H7 (cell line): ENCODE data around the gene CIT. TPM values are rescaled to one million over a fixed set of nuclear protein-coding genes. Genes with fewer than 3 reads are reported as not detected.

Experiments used
- DNase-seq: peaks from one replicate; pipeline ENCODE4 v3.0.0; 2012
- H3K27me3 ChIP-seq: 2 replicates; pipeline ENCODE4 v1.6.0; 2011; ENCODE audit warnings: mild to moderate bottlenecking, low read length; ENCODE audit not compliant: control insufficient read depth, insufficient read depth
- H3K36me3 ChIP-seq: replicated peaks from 2 replicates; pipeline ENCODE4 v1.5.1; 2011; ENCODE audit warnings: low read length; ENCODE audit not compliant: control insufficient read depth, insufficient read depth
- H3K4me3 ChIP-seq: 2 replicates; pipeline ENCODE4 v1.5.1; 2011; ENCODE audit warnings: low read depth, mild to moderate bottlenecking, control low read depth, low read length, moderate library complexity; ENCODE audit not compliant: insufficient read depth
- total RNA-seq: library from RNA; depleted of rRNA; stranded (reverse); fragments of >200 nt; shearing (Covaris generic); gene quantifications from 2 replicates; pipeline ENCODE4 v1.2.3, GENCODE V29; 2014

The CIT gene
- total RNA-seq, 1 experiment from 2014 or later, result 23.8 TPM

DNA sequence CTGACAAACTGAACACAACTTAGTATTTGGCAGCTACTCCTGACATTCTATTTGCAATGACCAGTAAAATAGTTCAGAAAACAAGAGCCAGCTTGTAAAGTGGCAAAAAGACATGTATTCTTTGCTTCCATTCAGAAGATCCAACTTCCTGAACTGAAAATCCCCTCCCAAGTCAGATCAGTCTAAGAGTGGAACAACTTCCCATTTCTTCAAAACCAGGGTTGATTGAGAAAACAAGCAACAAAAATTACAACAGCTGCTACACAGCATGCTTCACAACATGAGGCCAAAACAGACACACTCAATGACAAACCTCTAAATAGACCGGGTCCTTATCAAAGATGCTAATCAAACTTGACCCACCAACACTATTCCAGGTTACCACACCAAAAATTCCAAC is 40.3 kb downstream of the CIT start:
- Histone ChIP-seq H3K36me3 (peaks cover 8% of the 10 kb centered on the region), H3K4me3 (no peak overlapping the region), H3K27me3 (no peaks in the 10 kb centered on the region)
- no peak for DNase-seq

DNA sequence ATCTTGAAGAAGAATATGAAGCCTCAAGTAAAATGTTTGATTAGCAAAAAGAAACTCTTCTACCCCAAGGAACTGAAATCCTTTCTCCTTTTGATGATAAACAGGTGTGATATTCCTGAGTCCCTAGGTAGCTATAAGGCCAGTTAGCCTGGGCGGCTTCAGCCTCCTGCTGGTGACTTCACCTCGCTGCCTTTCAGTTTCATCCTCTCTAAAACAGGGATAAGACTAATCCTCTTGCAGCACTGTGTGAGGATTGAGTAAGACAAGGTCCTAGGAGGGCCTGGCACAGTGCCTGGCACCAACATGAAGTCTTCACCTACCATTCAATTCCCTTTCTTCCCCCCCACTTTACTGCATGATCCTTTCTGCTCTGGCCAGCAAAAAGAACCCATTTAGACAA is 42.1 kb downstream of the CIT start:
- DNase-seq, result peak; percentile 39
- no peak overlapping the region for H3K4me3 ChIP-seq
- H3K27me3 ChIP-seq, result no peaks in the 10 kb centered on the region
- H3K36me3 ChIP-seq, result peaks cover 10% of the 10 kb centered on the region

DNA sequence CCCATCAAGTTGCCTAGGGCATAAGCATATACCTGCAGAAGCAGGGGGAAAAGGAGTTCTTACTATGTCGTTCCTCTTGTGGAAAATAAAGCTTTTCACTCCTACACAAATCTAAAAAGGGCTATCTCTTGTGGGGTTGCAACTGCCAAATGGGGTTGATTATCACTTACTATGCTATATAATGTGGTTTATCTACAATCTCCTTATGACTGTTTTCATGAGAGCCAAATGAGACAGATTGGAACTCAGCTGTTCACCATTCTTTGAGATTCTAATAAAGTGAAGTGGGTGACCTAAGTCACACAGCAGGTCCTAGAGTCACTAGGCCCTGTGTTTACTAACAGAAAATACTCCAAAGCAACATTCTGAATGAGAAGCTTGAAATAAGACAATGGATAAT is 47.7 kb downstream of the CIT start:
- Histone ChIP-seq H3K36me3 (peaks cover 10% of the 10 kb centered on the region), H3K4me3 (no peak overlapping the region), H3K27me3 (no peaks in the 10 kb centered on the region)
- DNase-seq, result no peak

DNA sequence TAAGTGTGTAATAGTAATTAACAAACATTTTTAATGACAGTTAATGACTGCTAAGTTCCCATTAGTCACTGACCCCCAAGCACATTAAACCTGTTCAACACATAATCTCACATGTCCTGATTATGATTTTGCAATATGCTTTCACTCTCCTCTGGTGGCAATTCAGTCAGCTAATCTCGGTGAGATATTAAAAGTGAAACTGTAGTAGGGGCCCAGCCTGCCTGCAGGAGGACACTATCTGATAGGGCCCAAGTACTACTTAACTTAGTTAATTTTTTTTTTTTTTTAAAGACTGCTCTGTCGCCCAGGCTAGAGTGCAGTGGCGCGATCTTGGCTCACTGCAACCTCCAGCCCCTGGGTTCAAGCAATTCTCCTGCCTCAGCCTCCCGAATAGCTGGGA is 48.8 kb downstream of the CIT start:
- no peak for DNase-seq
- Histone ChIP-seq H3K4me3 (no peak overlapping the region), H3K36me3 (peaks cover 7% of the 10 kb centered on the region), H3K27me3 (no peaks in the 10 kb centered on the region)

DNA sequence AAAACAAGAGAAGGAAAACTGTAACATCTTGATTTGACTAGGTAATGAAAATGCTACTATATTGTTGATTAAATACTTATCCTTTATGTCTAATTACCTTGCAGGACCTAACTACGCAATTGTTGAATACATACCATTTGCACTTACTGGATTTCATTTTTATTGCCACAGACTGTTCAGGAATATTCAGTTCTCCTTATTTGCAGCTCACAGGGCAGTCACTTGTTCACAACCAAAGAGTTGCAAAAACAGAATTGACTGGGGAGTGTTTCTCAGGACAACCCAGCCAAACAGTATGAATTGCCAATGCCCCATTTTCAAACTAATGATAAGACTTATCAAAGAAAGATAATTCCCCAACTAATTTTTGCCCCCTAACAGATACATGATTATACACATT is 49.4 kb downstream of the CIT start:
- H3K36me3 ChIP-seq, result peaks cover 6% of the 10 kb centered on the region
- no peaks in the 10 kb centered on the region for H3K27me3 ChIP-seq
- no peak overlapping the region for H3K4me3 ChIP-seq
- DNase-seq, result no peak

DNA sequence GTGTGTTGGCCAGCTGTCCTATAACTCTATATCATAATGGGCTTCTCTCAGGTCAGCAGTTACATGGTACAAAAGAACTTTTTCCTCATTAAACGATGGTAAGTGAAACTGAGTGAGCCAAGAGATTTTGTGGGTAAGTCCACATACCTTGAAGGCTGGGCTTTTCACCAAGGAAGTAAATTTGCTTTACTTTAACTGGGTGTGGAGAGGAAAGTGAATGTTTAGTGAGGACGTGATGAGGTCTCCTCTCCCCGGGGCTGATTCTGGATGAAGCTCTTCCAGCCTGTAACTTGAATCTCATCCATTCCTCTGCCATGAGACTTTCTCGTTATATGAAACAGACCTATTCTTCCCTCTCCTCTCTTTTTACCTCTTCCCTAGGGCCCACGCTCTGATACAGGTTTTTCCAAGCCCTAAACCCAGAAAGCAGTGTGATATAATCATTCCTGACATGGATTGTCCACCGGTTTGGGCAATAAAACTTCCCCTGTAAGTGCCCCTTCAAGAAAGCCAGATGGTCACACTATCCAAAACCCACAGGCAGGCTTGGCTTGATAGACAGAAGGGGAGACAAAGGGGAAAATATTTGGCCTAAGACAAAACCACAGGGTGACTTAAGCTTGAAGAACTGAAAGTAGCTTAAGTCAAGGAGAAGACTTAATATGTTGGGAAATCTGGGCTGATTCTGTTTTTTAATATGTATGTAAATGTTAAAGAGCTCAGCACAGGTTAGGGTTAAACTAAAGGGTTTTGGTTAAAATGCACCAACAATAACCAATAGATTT is 50.3 kb downstream of the CIT start:
- no peak for DNase-seq
- peaks cover 9% of the 10 kb centered on the region for H3K36me3 ChIP-seq
- H3K27me3 ChIP-seq, result no peaks in the 10 kb centered on the region
- H3K4me3 ChIP-seq, result no peak overlapping the region

DNA sequence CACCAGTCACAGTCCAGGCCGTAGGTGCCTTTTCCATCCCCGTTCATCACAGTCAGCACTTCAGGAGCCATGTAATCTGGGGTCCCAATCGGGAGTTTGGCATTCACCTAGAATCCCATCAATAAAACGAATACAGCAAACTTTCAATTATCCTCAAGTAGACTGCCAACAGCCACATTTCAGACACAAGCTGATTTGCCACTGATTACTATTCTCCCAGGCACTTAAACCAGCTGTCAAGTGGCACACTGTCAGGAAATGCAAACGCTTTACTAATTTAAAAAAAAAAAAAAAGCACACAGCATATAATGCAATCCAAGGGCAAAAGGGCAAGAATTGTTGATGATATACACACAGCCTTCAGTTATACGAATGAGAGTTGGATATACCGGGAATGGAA is 51.9 kb downstream of the CIT start:
- no peak overlapping the region for H3K4me3 ChIP-seq
- peaks cover 7% of the 10 kb centered on the region for H3K36me3 ChIP-seq
- no peak for DNase-seq
- H3K27me3 ChIP-seq, result no peaks in the 10 kb centered on the region

DNA sequence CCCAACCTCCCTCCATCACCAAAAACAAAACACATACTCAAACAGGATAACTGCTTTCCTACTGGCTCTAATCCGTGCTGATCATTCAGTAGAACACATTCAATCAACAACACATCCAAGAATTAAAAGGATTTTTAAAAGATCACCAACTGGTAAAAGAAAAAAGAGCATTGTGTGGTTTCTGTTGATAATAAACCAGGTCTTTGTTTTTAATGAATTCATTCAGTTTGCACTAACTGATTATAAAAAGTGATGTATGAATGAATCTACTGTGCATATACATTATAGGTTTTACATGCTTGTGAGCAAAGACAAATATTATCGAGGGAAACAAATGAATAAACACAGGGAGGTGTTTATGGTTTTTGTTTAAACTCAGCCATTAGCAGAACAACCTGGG is 55.1 kb downstream of the CIT start:
- no peak overlapping the region for H3K4me3 ChIP-seq
- H3K27me3 ChIP-seq, result no peaks in the 10 kb centered on the region
- DNase-seq, result no peak
- peaks cover 4% of the 10 kb centered on the region for H3K36me3 ChIP-seq

DNA sequence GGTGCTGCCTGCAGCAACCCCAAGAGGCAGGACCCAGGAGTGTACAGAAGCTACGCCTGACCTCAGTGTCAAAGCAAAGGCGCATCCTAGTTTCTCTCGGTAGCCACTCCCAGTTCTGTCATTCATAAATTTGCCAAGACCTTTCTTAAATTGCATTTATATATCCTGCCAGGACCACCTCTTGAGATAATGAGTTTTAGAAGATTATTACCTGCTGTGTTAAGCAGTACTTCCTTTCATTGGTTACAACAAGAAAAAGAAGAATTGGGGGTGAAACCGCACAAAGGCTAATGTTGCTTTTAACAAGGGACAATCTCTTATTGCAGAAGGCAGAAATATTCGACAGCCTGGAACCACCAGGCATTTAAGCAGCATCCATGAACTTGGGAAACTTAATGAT is 57.8 kb downstream of the CIT start:
- no peak overlapping the region for H3K4me3 ChIP-seq
- H3K27me3 ChIP-seq, result no peaks in the 10 kb centered on the region
- DNase-seq, result no peak
- H3K36me3 ChIP-seq, result peaks cover 4% of the 10 kb centered on the region

DNA sequence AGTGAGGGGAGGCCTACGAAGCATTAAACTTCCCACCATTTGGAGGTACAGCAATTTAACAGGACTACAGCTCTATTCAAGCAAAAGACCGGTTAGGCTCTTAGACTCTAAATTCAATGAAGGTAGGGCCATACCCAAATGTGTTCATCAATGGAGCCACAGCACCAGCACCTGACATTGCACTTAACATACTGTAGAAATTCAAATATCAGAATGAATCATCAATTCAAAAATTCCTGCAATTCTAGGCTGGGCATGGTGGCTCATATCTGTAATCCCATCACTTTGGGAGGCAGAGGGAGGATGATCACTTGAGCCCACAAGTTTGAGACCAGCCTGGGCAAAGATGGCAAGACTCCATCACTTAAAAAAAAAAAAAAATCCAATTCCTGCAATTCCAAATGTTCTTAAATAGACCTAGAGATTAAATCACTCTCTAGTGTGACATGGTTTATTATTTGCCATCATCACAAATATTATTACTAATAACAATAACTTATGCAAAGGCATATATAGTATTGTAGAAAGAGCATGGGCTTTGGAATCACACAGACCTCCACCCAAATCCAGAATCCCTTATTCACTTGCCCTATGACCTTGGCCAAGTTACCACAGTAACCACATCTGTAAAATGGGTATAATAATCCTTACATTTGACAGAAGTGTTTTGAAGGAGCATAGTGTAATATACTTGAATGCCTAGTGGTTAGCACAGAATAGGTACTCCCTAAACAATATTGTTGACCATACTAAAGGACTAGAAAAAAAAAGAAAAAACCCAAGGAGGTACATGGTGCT is 59.4 kb downstream of the CIT start:
- no peaks in the 10 kb centered on the region for H3K27me3 ChIP-seq
- H3K4me3 ChIP-seq, result no peak overlapping the region
- no peak for DNase-seq
- peaks cover 2% of the 10 kb centered on the region for H3K36me3 ChIP-seq

DNA sequence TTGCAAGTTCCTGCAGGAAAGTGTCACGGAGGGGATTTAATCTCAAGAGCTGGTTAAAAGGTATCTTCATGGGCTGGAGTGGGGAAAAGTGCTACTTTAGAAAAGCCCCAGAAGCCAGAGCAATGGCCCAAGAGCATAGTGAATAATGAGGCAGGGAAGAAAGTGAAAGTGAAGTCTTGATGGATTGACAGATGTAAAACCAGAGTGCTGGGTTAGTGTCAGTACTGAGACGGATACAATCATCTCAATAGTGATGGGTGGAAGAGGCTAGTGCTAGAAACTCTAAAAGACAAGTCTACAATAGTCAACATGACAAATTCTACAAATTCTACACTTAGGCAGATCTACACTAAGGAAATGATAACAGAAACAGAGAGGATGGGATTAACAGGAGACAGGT is 68.1 kb downstream of the CIT start:
- Histone ChIP-seq H3K36me3 (no peaks in the 10 kb centered on the region; the same call in 1 of the 2 replicates), H3K27me3 (no peaks in the 10 kb centered on the region), H3K4me3 (no peak overlapping the region)
- DNase-seq, result no peak

DNA sequence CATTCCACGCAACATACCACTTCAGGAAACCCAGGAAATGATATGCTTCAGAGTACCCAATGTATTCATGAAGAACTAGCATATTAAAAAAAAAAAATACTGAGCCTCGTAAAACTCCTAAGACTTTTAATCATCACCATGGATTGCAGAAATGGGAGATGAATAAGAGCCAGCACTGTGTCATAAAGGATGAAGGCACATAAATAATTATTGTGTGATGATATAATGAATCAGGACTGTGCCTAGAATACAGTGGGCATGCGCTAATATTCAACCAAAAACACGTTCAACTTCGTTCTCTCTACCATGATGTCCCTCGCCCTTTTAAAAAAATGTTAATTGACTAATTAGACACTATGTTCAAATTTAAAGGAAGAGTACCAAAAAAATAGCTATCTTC is 68.7 kb downstream of the CIT start:
- no peaks in the 10 kb centered on the region; the same call in 1 of the 2 replicates for H3K36me3 ChIP-seq
- DNase-seq, result no peak
- no peaks in the 10 kb centered on the region for H3K27me3 ChIP-seq
- no peak overlapping the region for H3K4me3 ChIP-seq

DNA sequence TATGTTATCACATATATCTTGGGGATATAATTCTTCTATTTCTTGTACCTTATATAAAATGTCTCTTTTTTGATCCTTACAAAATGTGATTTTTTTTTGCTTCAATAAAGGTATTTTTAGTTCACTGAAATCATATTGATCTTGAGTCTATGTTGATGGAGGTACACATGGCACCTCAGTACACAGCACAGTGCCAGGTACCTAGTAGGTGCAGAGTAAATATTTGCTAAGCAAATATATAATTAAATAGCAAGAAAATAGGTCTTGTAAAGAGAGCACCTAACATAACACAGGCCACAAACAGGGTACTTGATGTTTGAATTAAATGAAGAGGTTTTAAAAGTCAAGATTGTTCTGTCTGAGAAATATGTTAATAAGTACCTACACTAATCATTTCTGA is 69.7 kb downstream of the CIT start:
- DNase-seq, result no peak
- Histone ChIP-seq H3K27me3 (no peaks in the 10 kb centered on the region), H3K36me3 (no peaks in the 10 kb centered on the region; the same call in 1 of the 2 replicates)

DNA sequence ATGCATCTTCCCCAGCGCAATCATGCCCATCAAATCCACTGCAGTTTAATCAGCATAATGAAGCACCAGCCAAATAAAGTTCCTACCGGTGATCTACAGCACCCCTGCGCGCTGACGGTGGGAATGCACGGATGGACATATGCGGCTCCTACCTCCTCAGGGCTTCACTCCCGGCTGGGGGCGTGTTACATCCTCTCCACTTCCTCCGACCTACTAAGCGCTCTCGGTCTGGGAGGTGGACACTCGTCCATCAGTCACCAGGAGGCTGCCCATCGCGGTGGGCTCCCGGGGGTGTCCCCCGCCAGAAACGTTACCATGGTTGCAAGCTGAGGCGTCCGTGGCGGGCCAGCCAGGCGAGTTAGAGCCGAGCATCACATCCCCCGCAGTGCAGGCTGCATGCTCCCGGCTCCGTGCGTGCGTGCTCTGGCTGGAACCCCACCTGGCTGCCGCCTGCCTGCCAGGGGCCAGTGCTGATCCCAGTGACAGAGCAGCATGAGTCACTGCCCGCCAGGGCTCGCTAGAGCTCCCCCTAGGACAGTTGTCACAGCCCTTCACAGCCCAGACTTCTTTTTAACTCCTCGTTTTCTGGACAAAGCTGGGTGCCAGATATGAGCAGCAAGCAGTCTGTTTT is 73.0 kb downstream of the CIT start:
- no peaks in the 10 kb centered on the region; the same call in none of the 2 replicates for H3K36me3 ChIP-seq
- H3K4me3 ChIP-seq, result peak overlapping the region; percentile 25
- no peaks in the 10 kb centered on the region for H3K27me3 ChIP-seq
- DNase-seq, result peak; percentile 88

More for the DNA sequence above, 69.7 kb downstream of the CIT start:
- no peak overlapping the region for H3K4me3 ChIP-seq

DNA sequence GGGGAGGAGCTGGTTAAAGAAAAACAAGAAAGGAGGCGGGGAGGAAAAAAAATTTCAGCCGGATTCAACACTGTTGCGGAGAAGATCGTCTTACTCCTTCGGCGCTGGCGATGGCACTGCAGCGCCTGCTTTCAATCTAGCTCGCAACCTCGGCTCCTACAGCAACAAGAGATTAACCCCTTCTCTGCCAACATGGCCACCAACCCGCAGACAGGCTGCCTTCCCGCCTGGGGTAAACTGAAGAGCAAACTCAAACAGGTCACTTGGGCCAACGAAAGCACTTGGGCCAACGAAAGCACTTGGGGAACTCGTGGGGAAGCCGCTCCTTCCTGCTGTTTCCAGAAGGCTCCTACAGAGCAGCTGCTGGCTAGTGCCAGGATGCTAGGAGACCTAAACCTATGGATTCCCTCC is 73.7 kb downstream of the CIT start:
- peak; percentile 75 for DNase-seq
- Histone ChIP-seq H3K27me3 (no peaks in the 10 kb centered on the region), H3K36me3 (no peaks in the 10 kb centered on the region; the same call in none of the 2 replicates), H3K4me3 (peak overlapping the region; percentile 16; the same call in 1 of the 2 replicates)
